Transverse colon (tissue), 4 donors: Measurements from ENCODE around the gene FOXL3. TPM values are rescaled to one million over a fixed set of nuclear protein-coding genes. Genes with fewer than 3 reads are reported as not detected.

Experiments
- DNase-seq: peaks from one replicate; pipeline ENCODE4 v3.0.0-alpha.2; 2019
- H3K27ac ChIP-seq, 4 donors: fragments of 200-600 bp; sonication (generic); 2 replicates each; pipeline ENCODE4 v1.5.1; 2016 to 2018; ENCODE audit warnings: inconsistent platforms in 4 of 4
- H3K27me3 ChIP-seq: fragments of 200-600 bp; sonication (generic); 2 replicates; pipeline ENCODE4 v1.5.1; 2017; ENCODE audit warnings: inconsistent platforms
- H3K36me3 ChIP-seq, 4 donors: fragments of 200-600 bp; sonication (generic); 2 replicates each; pipeline ENCODE4 v1.5.1; 2017 to 2019; ENCODE audit warnings: inconsistent platforms in 4 of 4
- H3K4me1 ChIP-seq, 4 donors: fragments of 200-600 bp; sonication (generic); 2 replicates each; pipeline ENCODE4 v1.5.1; 2017 to 2020; ENCODE audit warnings: inconsistent platforms in 4 of 4
- H3K4me3 ChIP-seq, 4 donors: fragments of 200-600 bp; sonication (generic); 1 replicate in 1 of 4; 2 replicates in 3 of 4; pipeline versions ENCODE4 v1.5.1 to v1.6.1; 2017 to 2019; ENCODE audit warnings: inconsistent platforms in 4 of 4
- H3K9me3 ChIP-seq, 2 donors: fragments of 200-600 bp; sonication (generic); 2 replicates each; pipeline ENCODE4 v1.5.1; 2017 to 2019; ENCODE audit warnings: inconsistent platforms in 2 of 2
- EP300 ChIP-seq: sonication (generic); formaldehyde crosslinking; IDR thresholded peaks from one replicate; pipeline ENCODE4 v1.6.1; 2017; ENCODE audit warnings: antibody characterized with exemption, low read depth
- POLR2A ChIP-seq: fragments of 450-650 bp; IDR thresholded peaks from one replicate; pipeline ENCODE4 v1.6.1; 2016; ENCODE audit warnings: antibody characterized with exemption, mild to moderate bottlenecking, moderate library complexity
- POLR2AphosphoS5 ChIP-seq, 3 donors: sonication (generic); formaldehyde crosslinking; IDR thresholded peaks; one replicate each; pipeline ENCODE4 v1.6.1; 2016; ENCODE audit warnings: antibody characterized with exemption in 3 of 3
- WGBS, 2 donors: methylation state at CpG; one replicate each; pipeline ENCODE4 v1.1.5; 2018; ENCODE audit warnings: low coverage in 1 of 2; 5-methylcytosine and 5-hydroxymethylcytosine counted together
- in situ Hi-C, 4 donors: fragments of 200-750 bp; cut with MboI; loops; one replicate each; pipeline versions ENCODE4 v1.15.0 to v1.15.1; 2017; ENCODE audit warnings: low sequenced_read_pairs in 3 of 4, low pct_ligation_motif_present in 1 of 4, low pct_unique_long_range_greater_than_20kb in 1 of 4
- intact Hi-C: fragments of 100-400 bp; cut with DNase I; formaldehyde crosslinking; loops from one replicate; pipeline ENCODE4 v1.15.1; 2023; ENCODE audit warnings: low total_unique reads
- total RNA-seq, 4 donors: library from RNA; depleted of rRNA; stranded (reverse); fragments of >200 nt; gene quantifications; one replicate each; pipeline ENCODE4 v1.1.0, GENCODE V29; 2016
- TF ChIP-seq, protein P1 (sequence below), 5 experiments: fragments of 200-600 bp in 3 of 5; fragments of 450-650 bp in 2 of 5; sonication (generic) in 3 of 5; IDR thresholded peaks; 1 replicate in 2 of 5; 2 replicates in 3 of 5; pipeline ENCODE4 v1.5.1; 2016 to 2017; ENCODE audit warnings: antibody characterized with exemption in 5 of 5, inconsistent platforms in 3 of 5, mild to moderate bottlenecking in 2 of 5, moderate library complexity in 1 of 5

Gene FOXL3
- total RNA-seq, 4 donors from 2014 or later = not detected

GRCh38 chr7:266851-267840, 22.8 kb upstream of the FOXL3 start:
- Histone ChIP-seq H3K27me3 (no peaks in the 10 kb centered on the region), H3K4me3 (no peak overlapping the region), H3K4me1 (peaks cover 0 to 18% (median 17%) of the 10 kb centered on the region in 4 donors), H3K27ac (no peak overlapping the region), H3K9me3 (peaks cover 0 to 3% of the 10 kb centered on the region in 2 donors), H3K36me3 (no peaks in the 10 kb centered on the region)
- DNase-seq = peak; percentile 80
- TF ChIP-seq EP300 (no peak), POLR2AphosphoS5 (IDR thresholded peaks at IDR 0.05) (no peak), POLR2A (no peak)
- TF ChIP-seq, protein P1, sequence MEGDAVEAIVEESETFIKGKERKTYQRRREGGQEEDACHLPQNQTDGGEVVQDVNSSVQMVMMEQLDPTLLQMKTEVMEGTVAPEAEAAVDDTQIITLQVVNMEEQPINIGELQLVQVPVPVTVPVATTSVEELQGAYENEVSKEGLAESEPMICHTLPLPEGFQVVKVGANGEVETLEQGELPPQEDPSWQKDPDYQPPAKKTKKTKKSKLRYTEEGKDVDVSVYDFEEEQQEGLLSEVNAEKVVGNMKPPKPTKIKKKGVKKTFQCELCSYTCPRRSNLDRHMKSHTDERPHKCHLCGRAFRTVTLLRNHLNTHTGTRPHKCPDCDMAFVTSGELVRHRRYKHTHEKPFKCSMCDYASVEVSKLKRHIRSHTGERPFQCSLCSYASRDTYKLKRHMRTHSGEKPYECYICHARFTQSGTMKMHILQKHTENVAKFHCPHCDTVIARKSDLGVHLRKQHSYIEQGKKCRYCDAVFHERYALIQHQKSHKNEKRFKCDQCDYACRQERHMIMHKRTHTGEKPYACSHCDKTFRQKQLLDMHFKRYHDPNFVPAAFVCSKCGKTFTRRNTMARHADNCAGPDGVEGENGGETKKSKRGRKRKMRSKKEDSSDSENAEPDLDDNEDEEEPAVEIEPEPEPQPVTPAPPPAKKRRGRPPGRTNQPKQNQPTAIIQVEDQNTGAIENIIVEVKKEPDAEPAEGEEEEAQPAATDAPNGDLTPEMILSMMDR (IDR thresholded peaks at IDR 0.05) = peak; percentile 36 to 73 (median 50)
- intact Hi-C loops (no loop called here), in situ Hi-C loops (no loop called here)
- WGBS, 2 donors = 63 to 75% methylated on average over 6 to 45 of the region's 45 CpGs

DNA sequence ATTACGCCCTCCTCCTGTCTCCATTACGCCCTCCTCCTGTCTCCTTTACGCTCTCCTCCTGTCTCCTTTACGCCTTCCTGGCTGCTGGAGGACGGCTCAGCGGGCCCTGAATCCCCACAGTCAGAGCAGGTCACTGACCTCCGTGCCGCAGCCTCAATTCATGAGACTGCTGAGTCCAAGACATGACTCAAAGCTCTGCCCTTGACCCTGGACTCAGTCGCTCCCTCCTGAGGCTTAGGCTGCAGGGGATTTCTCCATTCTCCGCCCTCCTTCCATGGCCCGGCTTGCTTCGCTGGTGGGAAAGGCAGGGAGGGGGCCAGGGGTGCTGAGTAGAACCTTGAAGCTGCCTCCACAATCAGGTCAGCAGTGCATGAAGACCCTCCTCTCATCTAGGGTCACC, 21.0 kb upstream of the FOXL3 start:
- H3K36me3 ChIP-seq = no peaks in the 10 kb centered on the region
- no peak for DNase-seq
- H3K4me1 ChIP-seq = peaks cover 0 to 18% (median 16%) of the 10 kb centered on the region in 4 donors
- no peaks in the 10 kb centered on the region for H3K27me3 ChIP-seq
- no peak overlapping the region for H3K27ac ChIP-seq
- intact Hi-C loops = no loop called here
- WGBS, 2 donors = 73 to 85% methylated on average over 4 to 12 of the region's 12 CpGs
- in situ Hi-C loops = no loop called here
- peaks cover 0 to 3% of the 10 kb centered on the region in 2 donors for H3K9me3 ChIP-seq
- no peak for TF ChIP-seq POLR2AphosphoS5 (IDR thresholded peaks at IDR 0.05)
- TF ChIP-seq POLR2A = no peak
- TF ChIP-seq, protein P1 (IDR thresholded peaks at IDR 0.05) = no peak
- no peak for TF ChIP-seq EP300
- no peak overlapping the region for H3K4me3 ChIP-seq

- in situ Hi-C loops (no loop called here), intact Hi-C loops (no loop called here)
- Histone ChIP-seq H3K27me3 (no peaks in the 10 kb centered on the region), H3K27ac (no peak overlapping the region), H3K4me3 (no peak overlapping the region), H3K36me3 (no peaks in the 10 kb centered on the region), H3K9me3 (peaks cover 0 to 3% of the 10 kb centered on the region in 2 donors), H3K4me1 (peaks cover 0 to 11% (median 10%) of the 10 kb centered on the region in 4 donors)
- 87% methylated on average over 11 of the region's 11 CpGs; no CpG with 5 or more reads in 1 of the 2 donors for WGBS, 2 donors
- TF ChIP-seq, protein P1 (IDR thresholded peaks at IDR 0.05) = no peak
- TF ChIP-seq POLR2A (no peak), POLR2AphosphoS5 (IDR thresholded peaks at IDR 0.05) (no peak), EP300 (no peak)
- DNase-seq = no peak
Observed at GRCh38 chr7:269721-270120, 20.2 kb upstream of the FOXL3 start.

GRCh38 chr7:270351-270983, 19.5 kb upstream of the FOXL3 start:
- 20 to 77% methylated on average over 1 to 11 of the region's 11 CpGs for WGBS, 2 donors
- Histone ChIP-seq H3K4me1 (peaks cover 0 to 5% (median 4%) of the 10 kb centered on the region in 4 donors), H3K9me3 (peaks cover 0 to 3% of the 10 kb centered on the region in 2 donors), H3K4me3 (no peak overlapping the region), H3K27ac (no peak overlapping the region), H3K27me3 (no peaks in the 10 kb centered on the region), H3K36me3 (no peaks in the 10 kb centered on the region)
- TF ChIP-seq, protein P1 (IDR thresholded peaks at IDR 0.05) = no peak
- TF ChIP-seq POLR2AphosphoS5 (IDR thresholded peaks at IDR 0.05) = no peak
- no peak for TF ChIP-seq EP300
- no peak for DNase-seq
- intact Hi-C loops = no loop called here
- in situ Hi-C loops = no loop called here
